NT2/D1 (cell line): ENCODE data around the gene TICRR.

ENCODE experiments used
- SUZ12 ChIP-seq: IDR thresholded peaks from 2 replicates; pipeline ENCODE4 v1.6.1; 2011; ENCODE audit not compliant: insufficient read length, insufficient read depth; ENCODE audit errors: extremely low read depth
- YY1 ChIP-seq: IDR thresholded peaks from 2 replicates; pipeline ENCODE4 v1.6.1; 2011; ENCODE audit not compliant: insufficient read length, insufficient read depth
- ZNF274 ChIP-seq: IDR thresholded peaks from 2 replicates; pipeline ENCODE4 v1.6.1; 2011; ENCODE audit warnings: mild to moderate bottlenecking, low read depth, low read length

- no peak for TF ChIP-seq YY1
- TF ChIP-seq ZNF274, result no peak
- no peak for TF ChIP-seq SUZ12
Observed at GRCh38 chr15:89599021-89599420, 23.8 kb downstream of the TICRR start.
